Retina (tissue), 1 donor: ENCODE results near the gene POLD2.
A peak's percentile ranks its signal among the peaks of the same experiment; 100 is the strongest.

Experiments used
- DNase-seq: peaks from one replicate; pipeline ENCODE4 v3.0.0-alpha.2; 2016

Gene POLD2

GRCh38 chr7:44151956-44152355 lies 28.6 kb upstream of the POLD2 start:
- DNase-seq = no peak

- DNase-seq = no peak
Measured at GRCh38 chr7:44150966-44151941, 27.9 kb upstream of the POLD2 start.

- no peak for DNase-seq
Measured at GRCh38 chr7:44150466-44150832, 27.1 kb upstream of the POLD2 start.

- DNase-seq = no peak
Measured at GRCh38 chr7:44149571-44150465, 26.5 kb upstream of the POLD2 start.

GRCh38 chr7:44148961-44149536 lies 25.7 kb upstream of the POLD2 start:
- no peak for DNase-seq

GRCh38 chr7:44148166-44148565 lies 24.8 kb upstream of the POLD2 start:
- no peak for DNase-seq

- DNase-seq = peak; percentile 90
Measured at GRCh38 chr7:44147026-44147991, 24.0 kb upstream of the POLD2 start.

- peak; percentile 78 for DNase-seq
Measured at GRCh38 chr7:44145969-44146911, 22.9 kb upstream of the POLD2 start.

- peak; percentile 77 for DNase-seq
Measured at GRCh38 chr7:44145479-44145968, 22.2 kb upstream of the POLD2 start.

- no peak for DNase-seq
Measured at GRCh38 chr7:44144968-44145478, 21.7 kb upstream of the POLD2 start.

GRCh38 chr7:44144426-44144967 lies 21.1 kb upstream of the POLD2 start:
- no peak for DNase-seq

GRCh38 chr7:44143646-44144250 lies 20.4 kb upstream of the POLD2 start:
- DNase-seq = no peak

GRCh38 chr7:44142028-44142427 lies 18.7 kb upstream of the POLD2 start:
- DNase-seq = no peak

GRCh38 chr7:44141221-44141850 lies 18.0 kb upstream of the POLD2 start, which contains the start of gene MYL7:
TSS of gene MYL7 (minus strand) at chr7:44141332. CDS start at chr7:44141305, 27 bp downstream.
- DNase-seq = no peak

- DNase-seq = no peak
Measured at GRCh38 chr7:44140341-44140740, 17.0 kb upstream of the POLD2 start.

GRCh38 chr7:44139311-44140010 lies 16.1 kb upstream of the POLD2 start:
- no peak for DNase-seq

- no peak for DNase-seq
Measured at GRCh38 chr7:44138698-44139097, 15.3 kb upstream of the POLD2 start.

GRCh38 chr7:44136731-44137130 lies 13.4 kb upstream of the POLD2 start:
- DNase-seq = no peak
